Hippocampal formation (tissue), 2 donors: ENCODE data around the gene EPDR1.

Source experiments
- DNase-seq, 2 donors: peaks; one replicate each; lab custom pipeline; 2025; lab: John Stamatoyannopoulos, UW

The EPDR1 gene

GRCh38 chr7:37920305-37920848 lies at the start of gene EPDR1:
EPDR1 (plus strand) TSS chr7:37920640; CDS start chr7:37920940, 300 bp downstream.
- DNase-seq: peak; percentile 47 to 54

- DNase-seq: no peak
These were observed 38.4 kb upstream of the EPDR1 start for GRCh38 chr7:37882086-37882485.

- DNase-seq: no peak
These were observed 27.1 kb upstream of the EPDR1 start for GRCh38 chr7:37893359-37893758.

GRCh38 chr7:37894671-37895070 lies 25.8 kb upstream of the EPDR1 start:
- no peak for DNase-seq

GRCh38 chr7:37899712-37900247 lies 20.7 kb upstream of the EPDR1 start:
- no peak for DNase-seq

- DNase-seq: peak in 1 of 2 donors; percentile 16
These were observed 19.1 kb upstream of the EPDR1 start for GRCh38 chr7:37901236-37901827.

- DNase-seq: no peak
These were observed 18.4 kb upstream of the EPDR1 start for GRCh38 chr7:37901890-37902524.

- DNase-seq: no peak
These were observed 12.1 kb upstream of the EPDR1 start for GRCh38 chr7:37908221-37908788.

- no peak for DNase-seq
These were observed 7.7 kb upstream of the EPDR1 start for GRCh38 chr7:37912756-37913155.

- DNase-seq: no peak
These were observed 5.0 kb upstream of the EPDR1 start for GRCh38 chr7:37915438-37915837.

- DNase-seq: no peak
These were observed 4.3 kb upstream of the EPDR1 start for GRCh38 chr7:37916017-37916672.

- DNase-seq: peak; percentile 46 to 52
These were observed 3.5 kb upstream of the EPDR1 start, which contains the start of gene SFRP4 for GRCh38 chr7:37916673-37917660. SFRP4 (minus strand) TSS chr7:37916817; CDS start chr7:37916537, 280 bp downstream.

GRCh38 chr7:37918526-37918925 lies 1.9 kb upstream of the EPDR1 start:
- DNase-seq: no peak

GRCh38 chr7:37920849-37921805 lies 687 bp downstream of the EPDR1 start:
- peak in 1 of 2 donors; percentile 47 for DNase-seq

- no peak for DNase-seq
These were observed 1.4 kb downstream of the EPDR1 start for GRCh38 chr7:37921876-37922275.

GRCh38 chr7:37923996-37924395 lies 3.6 kb downstream of the EPDR1 start:
- DNase-seq: no peak

- DNase-seq: no peak
These were observed 4.1 kb downstream of the EPDR1 start for GRCh38 chr7:37924491-37925041.

- no peak for DNase-seq
These were observed 5.2 kb downstream of the EPDR1 start for GRCh38 chr7:37925620-37926019.

GRCh38 chr7:37927773-37928444 lies 7.5 kb downstream of the EPDR1 start:
- no peak for DNase-seq
